HG02623 (cell line): ENCODE measurements around the gene FAM76A.
"Not testable (repeated sequence)": the region's sequence is repeated elsewhere in the genome, so short reads cannot be mapped to it uniquely, and the experiment has no call there.

Experiments used
- ATAC-seq: cut with Tn5 transposase; IDR thresholded peaks from one replicate; pipeline ENCODE4 v1.9.1; 2021; ENCODE audit warnings: moderate library complexity; ENCODE audit not compliant: unreplicated experiment

Gene FAM76A

GRCh38 chr1:27774654-27775053 lies 48.9 kb downstream of the FAM76A start:
- ATAC-seq = no peak

- ATAC-seq = not testable (repeated sequence)
Observed at GRCh38 chr1:27775336-27775735, 49.6 kb downstream of the FAM76A start.

DNA sequence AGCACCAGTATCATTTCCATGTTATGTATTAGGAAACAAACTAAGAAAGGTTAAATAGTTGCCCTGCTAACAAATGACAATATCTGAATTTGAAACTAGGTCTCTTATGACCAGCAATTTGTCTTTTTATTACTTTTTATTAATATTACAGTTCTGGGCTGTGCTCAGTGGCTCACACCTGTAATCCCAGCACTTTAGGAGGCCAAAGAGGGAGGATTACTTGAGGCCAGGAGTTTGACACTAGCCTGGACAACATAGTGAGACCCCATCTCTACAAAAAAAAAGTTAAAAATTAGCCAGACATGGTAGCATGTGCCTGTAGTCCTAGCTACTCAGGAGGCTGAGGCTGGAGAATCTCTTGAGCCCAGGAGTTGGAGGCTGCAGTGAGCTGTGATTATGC lies 50.5 kb downstream of the FAM76A start:
- ATAC-seq = not testable (repeated sequence)

GRCh38 chr1:27778056-27778455 lies 52.3 kb downstream of the FAM76A start:
- no peak for ATAC-seq

GRCh38 chr1:27779122-27779521 lies 53.4 kb downstream of the FAM76A start:
- no peak for ATAC-seq

- ATAC-seq = no peak
Observed at GRCh38 chr1:27782950-27783349, 57.2 kb downstream of the FAM76A start.

DNA sequence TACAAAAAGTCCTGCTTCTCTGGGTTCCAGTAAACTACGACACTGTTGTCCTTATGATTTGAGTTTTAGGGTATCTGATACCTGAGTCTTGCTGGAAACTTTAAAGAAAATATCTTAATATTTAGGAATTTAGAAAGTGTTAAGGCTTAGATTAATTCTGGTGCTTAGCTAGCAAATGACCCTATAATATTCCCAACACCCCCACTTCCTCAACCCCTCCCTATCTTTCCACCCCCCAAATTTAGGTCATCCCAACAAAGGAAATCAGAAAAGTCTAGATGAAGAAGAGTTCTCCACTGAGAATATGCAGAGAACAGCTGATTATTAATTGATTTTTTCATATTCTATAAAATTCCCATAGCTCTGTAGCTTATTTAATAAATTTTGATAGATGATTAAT lies 58.9 kb downstream of the FAM76A start:
- ATAC-seq = no peak

DNA sequence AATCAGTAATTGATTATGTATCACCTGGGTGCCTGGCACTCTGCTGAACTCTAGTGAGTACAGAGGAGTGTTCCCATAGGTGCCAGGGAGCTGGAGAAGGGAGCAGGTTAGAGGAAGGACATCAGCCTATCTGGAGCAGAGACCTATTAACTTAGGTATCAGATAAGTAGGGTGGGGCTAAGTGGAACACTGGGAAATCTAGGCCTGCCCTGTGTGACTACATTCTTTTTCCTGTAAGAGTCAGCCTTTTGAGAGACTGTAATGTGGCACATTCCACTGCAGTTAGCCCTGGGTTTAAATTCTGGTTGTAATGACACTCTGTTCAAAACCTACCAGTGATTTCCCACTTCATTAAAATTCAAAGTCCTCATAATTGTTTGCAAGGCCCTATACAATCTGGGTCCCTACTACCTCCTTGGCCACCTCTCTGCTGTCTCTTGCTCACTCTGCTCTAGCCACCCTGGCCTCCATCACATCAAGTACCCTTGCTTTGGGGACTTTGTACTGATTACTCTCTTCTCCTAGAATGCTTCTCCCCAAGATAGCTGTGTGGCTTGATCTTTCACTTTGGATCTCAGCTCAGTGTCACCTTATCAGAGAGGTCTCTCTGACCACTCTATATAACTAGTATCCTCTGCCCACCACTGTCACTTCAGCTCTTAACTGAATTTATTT lies 60.2 kb downstream of the FAM76A start:
- ATAC-seq = no peak

GRCh38 chr1:27787895-27788294 lies 62.1 kb downstream of the FAM76A start:
- no peak for ATAC-seq

DNA sequence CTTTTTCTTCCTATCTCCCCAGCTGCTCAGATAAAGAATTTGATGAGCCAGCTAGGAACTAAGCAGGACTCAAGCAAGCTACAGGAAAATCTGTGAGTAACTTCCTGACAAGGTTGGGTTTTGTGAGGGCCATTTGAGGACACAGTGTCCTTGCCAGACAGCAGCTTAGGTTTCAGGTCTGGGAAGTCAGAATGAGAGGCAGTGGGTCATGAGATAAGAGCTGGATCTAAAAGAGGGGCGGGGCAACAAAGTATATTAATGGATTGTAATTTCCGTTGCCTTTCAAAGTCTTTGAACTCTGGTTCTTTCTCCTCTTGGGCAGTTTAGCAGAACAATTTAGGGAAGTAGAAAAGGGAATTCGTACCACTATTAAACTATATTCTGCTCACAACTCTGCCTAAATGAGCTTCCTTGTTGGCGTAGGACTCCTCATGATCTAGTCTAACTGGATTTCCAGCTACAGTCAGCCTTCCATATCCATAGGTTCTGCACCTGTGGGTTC lies 63.8 kb downstream of the FAM76A start:
- ATAC-seq = no peak

DNA sequence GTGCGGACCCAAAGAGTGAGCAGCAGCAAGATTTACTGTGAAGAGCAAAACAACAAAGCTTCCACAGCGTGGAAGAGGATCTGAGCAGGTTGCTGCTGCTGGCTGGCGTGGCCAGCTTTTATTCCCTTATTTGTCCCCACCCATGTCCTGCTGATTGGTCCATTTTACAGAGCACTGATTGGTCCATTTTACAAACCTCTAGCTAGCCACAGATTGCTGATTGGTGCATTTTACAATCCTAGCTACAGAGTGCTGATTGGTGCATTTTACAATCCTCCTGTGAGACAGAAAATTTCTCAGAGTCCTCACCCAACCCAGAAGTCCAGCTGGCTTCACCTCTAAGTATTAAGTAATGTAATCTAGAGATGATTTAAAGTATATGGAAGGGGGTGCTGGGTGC lies 64.5 kb downstream of the FAM76A start:
- ATAC-seq = not testable (repeated sequence)

DNA sequence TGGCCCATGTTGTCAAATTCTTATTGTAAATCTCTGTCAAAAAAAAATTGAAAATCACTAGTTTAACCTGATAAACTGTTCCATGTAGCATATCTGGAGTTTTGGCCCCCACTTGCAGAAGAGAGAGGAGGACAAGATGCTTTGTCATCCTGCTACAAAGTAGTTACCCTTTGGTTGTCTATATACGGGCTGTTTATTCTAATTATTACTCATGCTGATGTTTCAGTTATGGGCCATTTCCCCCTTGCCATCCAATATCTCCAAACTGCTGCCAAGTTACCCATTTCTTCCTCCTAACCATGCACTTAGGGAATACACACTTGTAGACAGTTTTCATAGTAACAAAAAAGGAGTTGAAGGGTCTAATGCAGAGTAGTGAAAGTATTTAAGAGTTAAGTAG lies 69.8 kb downstream of the FAM76A start:
- no peak for ATAC-seq

GRCh38 chr1:27804791-27805190 lies 79.0 kb downstream of the FAM76A start:
- no peak for ATAC-seq

DNA sequence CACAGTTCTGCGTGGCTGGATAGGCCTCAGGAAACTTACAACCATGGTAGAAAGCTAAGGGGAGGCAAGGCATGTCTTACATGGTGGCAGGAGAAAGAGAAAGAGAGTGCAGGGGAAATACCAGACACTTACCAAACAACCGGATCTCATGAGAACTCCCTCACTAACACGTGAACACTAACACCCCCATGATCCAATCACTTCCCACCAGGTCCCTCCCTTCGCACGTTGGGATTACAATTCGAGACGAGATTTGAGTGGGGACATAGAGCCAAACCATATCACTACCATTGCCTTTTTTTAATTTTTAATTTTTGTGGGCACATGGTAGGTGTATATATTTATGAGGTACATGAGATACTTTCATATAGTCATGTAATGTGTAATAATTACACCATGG lies 81.0 kb downstream of the FAM76A start:
- ATAC-seq = no peak

GRCh38 chr1:27807385-27807784 lies 81.6 kb downstream of the FAM76A start:
- ATAC-seq = no peak

GRCh38 chr1:27808131-27808530 lies 82.4 kb downstream of the FAM76A start:
- ATAC-seq = not testable (repeated sequence)

- ATAC-seq = no peak
Observed at GRCh38 chr1:27809883-27810282, 84.1 kb downstream of the FAM76A start.

GRCh38 chr1:27811741-27812500 lies 86.2 kb downstream of the FAM76A start:
- ATAC-seq = no peak
